Right lobe of liver (tissue), 6 donors: Measurements from ENCODE around the gene MYRFL. TPM values are rescaled to one million over a fixed set of nuclear protein-coding genes. Genes with fewer than 3 reads are reported as not detected.

Source experiments
- ATAC-seq, 4 donors: fragments of 200-7000 bp; cut with Tn5 transposase; one replicate each; pipeline ENCODE4 v1.9.1; 2020; ENCODE audit warnings: mild to moderate bottlenecking in 4 of 4, moderate library complexity in 4 of 4
- DNase-seq, 3 donors: peaks; one replicate each; pipeline ENCODE4 v3.0.0-alpha.2; 2020
- H3K27ac ChIP-seq, 3 donors: fragments of 200-600 bp; one replicate each; pipeline ENCODE4 v1.8.0; 2022
- H3K27me3 ChIP-seq, 2 donors: fragments of 200-600 bp; one replicate each; pipeline ENCODE4 v1.8.0; 2022
- H3K36me3 ChIP-seq, 4 donors: fragments of 200-600 bp; sonication (generic) in 1 of 4; one replicate each; pipeline versions ENCODE4 v1.5.1 to v1.8.0; 2017 to 2022; ENCODE audit warnings: control low read depth in 1 of 4
- H3K4me1 ChIP-seq, 4 donors: fragments of 200-600 bp; sonication (generic) in 1 of 4; one replicate each; pipeline versions ENCODE4 v1.5.1 to v1.8.0; 2017 to 2022; ENCODE audit warnings: control low read depth in 1 of 4
- H3K4me3 ChIP-seq, 3 donors: fragments of 200-600 bp; one replicate each; pipeline ENCODE4 v1.8.0; 2022
- H3K9me3 ChIP-seq, 4 donors: fragments of 200-600 bp; sonication (generic) in 1 of 4; one replicate each; pipeline versions ENCODE4 v1.5.1 to v1.8.0; 2017 to 2022; ENCODE audit warnings: control low read depth in 1 of 4
- CTCF ChIP-seq, 4 donors: fragments of 200-600 bp in 3 of 4; fragments of 450-650 bp in 1 of 4; IDR thresholded peaks; one replicate each; pipeline versions ENCODE4 v1.5.1 to v1.8.0; 2016 to 2022; ENCODE audit warnings: antibody characterized with exemption in 4 of 4, mild to moderate bottlenecking in 2 of 4
- POLR2A ChIP-seq: fragments of 450-650 bp; IDR thresholded peaks from one replicate; pipeline ENCODE4 v1.6.1; 2017; ENCODE audit warnings: antibody characterized with exemption, mild to moderate bottlenecking
- WGBS: methylation state at CpG from one replicate; pipeline ENCODE4 v1.1.6; 2018; ENCODE audit warnings: low coverage, low lambda C conversion rate; ENCODE audit not compliant: insufficient coverage; ENCODE audit errors: missing lambda C conversion rate; 5-methylcytosine and 5-hydroxymethylcytosine counted together
- intact Hi-C, 2 donors: fragments of 100-400 bp; cut with DNase I; formaldehyde crosslinking; loops; one replicate each; pipeline versions ENCODE4 v1.11.2 to v1.14.1; 2022
- total RNA-seq, 6 experiments: library from RNA; depleted of rRNA in 2 of 6; stranded (reverse); fragments of >200 nt in 2 of 6; fragmentation: NEBNext Ultra II Directional in 3 of 6; extraction: Animal tissue kit (Norgen Biotek cat#: 25700) in 3 of 6; gene quantifications; one replicate each; pipeline versions ENCODE4 v1.1.0 to v1.2.4, GENCODE V29; 2016 to 2023
- donor health status: DM: no; HTN: yes; CAD: no.
- donor health status: DM: no; HTN: no; CAD: no.
- donor health status: DM: no; HTN: no; CAD: no.
- donor health status: DM: no; HTN: yes; CAD: no.
- donor health status: DM: no; HTN: yes; CAD: no.

MYRFL gene
- total RNA-seq, 6 experiments from 2014 or later, result 0.11 to 0.21 (median 0.17) TPM; not detected in 2

DNA sequence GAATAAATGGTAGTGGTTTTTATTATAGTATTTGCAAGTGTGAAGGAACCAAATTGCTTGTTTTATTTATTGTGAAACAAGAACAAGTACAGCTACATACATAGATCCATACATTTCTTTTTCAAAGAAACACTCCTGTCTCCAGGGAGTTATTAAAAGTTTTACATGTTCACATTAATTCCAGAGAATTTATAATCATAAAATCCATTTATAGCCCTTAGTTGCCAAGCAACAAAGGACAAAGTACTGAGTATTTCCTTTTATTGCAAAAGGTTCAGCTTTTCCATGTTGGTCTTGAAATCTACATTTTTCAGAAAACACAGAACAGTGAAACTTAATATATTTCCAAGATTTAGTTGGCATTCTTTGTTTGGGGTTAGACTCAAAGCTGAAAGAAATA, 9.5 kb downstream of the MYRFL start:
- DNase-seq (no peak), ATAC-seq (no peak)
- H3K9me3 ChIP-seq, result no peaks in the 10 kb centered on the region
- intact Hi-C loops, result no loop called here
- H3K4me3 ChIP-seq, result no peak overlapping the region
- H3K27ac ChIP-seq, result no peak overlapping the region
- H3K36me3 ChIP-seq, result no peaks in the 10 kb centered on the region
- no peaks in the 10 kb centered on the region for H3K27me3 ChIP-seq
- TF ChIP-seq POLR2A, result no peak
- TF ChIP-seq CTCF (IDR thresholded peaks at IDR 0.05), result no peak
- H3K4me1 ChIP-seq, result peaks cover 0 to 6% (median 0%) of the 10 kb centered on the region in 4 donors

GRCh38 chr12:69835081-69835480, 10.1 kb downstream of the MYRFL start:
- ATAC-seq, result peak; percentile 35 to 55 (median 42)
- 64% methylated on average over 3 of the region's 3 CpGs for WGBS

GRCh38 chr12:69836015-69836414, 11.0 kb downstream of the MYRFL start:
- DNase-seq (no peak), ATAC-seq (no peak)
- H3K27me3 ChIP-seq, result no peaks in the 10 kb centered on the region
- peaks cover 0 to 10% (median 1%) of the 10 kb centered on the region in 4 donors for H3K4me1 ChIP-seq
- H3K27ac ChIP-seq, result no peak overlapping the region
- WGBS, result 100% methylated on average over 3 of the region's 13 CpGs
- no peak overlapping the region for H3K4me3 ChIP-seq
- no peaks in the 10 kb centered on the region for H3K36me3 ChIP-seq
- H3K9me3 ChIP-seq, result no peaks in the 10 kb centered on the region
- intact Hi-C loops, result no loop called here
- no peak for TF ChIP-seq POLR2A
- TF ChIP-seq CTCF (IDR thresholded peaks at IDR 0.05), result no peak

More at GRCh38 chr12:69835081-69835480, 10.1 kb downstream of the MYRFL start:
- Histone ChIP-seq H3K27ac (no peak overlapping the region), H3K9me3 (no peaks in the 10 kb centered on the region), H3K36me3 (no peaks in the 10 kb centered on the region), H3K4me1 (peaks cover 0 to 6% (median 0%) of the 10 kb centered on the region in 4 donors), H3K27me3 (no peaks in the 10 kb centered on the region), H3K4me3 (no peak overlapping the region)
- no peak for DNase-seq
- no peak for TF ChIP-seq POLR2A
- TF ChIP-seq CTCF (IDR thresholded peaks at IDR 0.05), result no peak
- intact Hi-C loops, result no loop called here

- intact Hi-C loops, result no loop called here
- Histone ChIP-seq H3K27ac (no peak overlapping the region), H3K27me3 (no peaks in the 10 kb centered on the region), H3K4me1 (peaks cover 0 to 10% (median 3%) of the 10 kb centered on the region in 4 donors), H3K9me3 (no peaks in the 10 kb centered on the region), H3K4me3 (no peak overlapping the region), H3K36me3 (no peaks in the 10 kb centered on the region)
- WGBS, result 89% methylated on average over 4 of the region's 4 CpGs
- TF ChIP-seq POLR2A, result no peak
- no peak for TF ChIP-seq CTCF (IDR thresholded peaks at IDR 0.05)
- no peak for DNase-seq
- ATAC-seq, result peak in 1 of 4 donors; percentile 16
These were observed 12.2 kb downstream of the MYRFL start for GRCh38 chr12:69837191-69837590.
